ENCODE results near the gene UBA5. TPM values are rescaled to one million over a fixed set of nuclear protein-coding genes. Genes with fewer than 3 reads are reported as not detected.
"Not testable (repeated sequence)": the region's sequence is repeated elsewhere in the genome, so short reads cannot be mapped to it uniquely, and the experiment has no call there.

Gene UBA5
- total RNA-seq: 81.9 and 85.1 TPM in 2 replicates

GRCh38 chr3:132660052-132660810, at the start of gene UBA5:
UBA5 (plus strand) TSS chr3:132660329; CDS start chr3:132660538, 209 bp downstream.
- DNase-seq: peak; percentile 92

GRCh38 chr3:132615301-132615700, 44.8 kb upstream of the UBA5 start:
- H3K27ac Mint-ChIP-seq; DNase-seq; intact Hi-C loops (cut with micrococcal nuclease); H3K4me3 Mint-ChIP-seq; H3K27me3 Mint-ChIP-seq; H3K4me1 Mint-ChIP-seq: not testable (repeated sequence)
- peaks cover 14% of the 10 kb centered on the region for H3K9me3 Mint-ChIP-seq
- H3K36me3 Mint-ChIP-seq (ENCODE audit: low read depth): peaks cover 41% of the 10 kb centered on the region

More at GRCh38 chr3:132660052-132660810, at the start of gene UBA5:
- Mint-ChIP-seq H3K27me3 (no peaks in the 10 kb centered on the region), H3K4me3 (peak within 1 kb of the TSS; percentile 99), H3K4me1 (peaks cover 44% of the 10 kb centered on the region), H3K9me3 (no peaks in the 10 kb centered on the region), H3K27ac (peak within 1 kb of the TSS; percentile 98), H3K36me3 (ENCODE audit: low read depth) (peaks cover 31% of the 10 kb centered on the region)
- intact Hi-C loops (cut with micrococcal nuclease): loop anchor here (1.0 to 5.0 kb wide), 3 partner anchors 62 to 243 kb away; partner anchors contain the start of genes DNAJC13 and NPHP3

DNA sequence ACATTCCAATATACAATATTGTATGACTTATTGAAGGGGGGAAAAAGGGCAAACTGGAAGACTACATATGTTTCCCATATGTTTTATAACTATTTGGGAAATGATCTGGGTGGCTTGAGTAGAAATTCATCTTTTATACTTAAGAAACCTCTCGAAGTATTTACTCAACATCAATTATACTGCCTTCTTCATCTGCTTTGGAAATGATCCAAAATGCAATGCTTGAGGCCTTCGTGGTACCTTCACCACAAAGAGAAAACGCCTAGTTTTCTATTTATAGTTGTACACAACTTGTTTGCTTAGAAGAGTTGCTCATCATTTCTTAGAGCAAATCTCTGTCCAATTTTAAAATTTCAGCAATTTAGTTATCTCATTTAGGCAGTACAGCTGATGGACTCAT, 44.2 kb upstream of the UBA5 start:
- Mint-ChIP-seq H3K4me3 (no peak overlapping the region), H3K9me3 (peaks cover 14% of the 10 kb centered on the region), H3K36me3 (ENCODE audit: low read depth) (peaks cover 43% of the 10 kb centered on the region), H3K4me1 (no peaks in the 10 kb centered on the region), H3K27ac (no peak overlapping the region), H3K27me3 (no peaks in the 10 kb centered on the region)
- intact Hi-C loops (cut with micrococcal nuclease): no loop called here
- no peak for DNase-seq

- DNase-seq: no peak
- Mint-ChIP-seq H3K9me3 (peaks cover 14% of the 10 kb centered on the region), H3K36me3 (ENCODE audit: low read depth) (peaks cover 45% of the 10 kb centered on the region), H3K4me3 (no peak overlapping the region), H3K27ac (no peak overlapping the region), H3K27me3 (no peaks in the 10 kb centered on the region), H3K4me1 (no peaks in the 10 kb centered on the region)
- intact Hi-C loops (cut with micrococcal nuclease): no loop called here
These were observed 43.3 kb upstream of the UBA5 start for GRCh38 chr3:132616780-132617179.

GRCh38 chr3:132622148-132622547, 38.0 kb upstream of the UBA5 start:
- H3K4me3 Mint-ChIP-seq: no peak overlapping the region

DNA sequence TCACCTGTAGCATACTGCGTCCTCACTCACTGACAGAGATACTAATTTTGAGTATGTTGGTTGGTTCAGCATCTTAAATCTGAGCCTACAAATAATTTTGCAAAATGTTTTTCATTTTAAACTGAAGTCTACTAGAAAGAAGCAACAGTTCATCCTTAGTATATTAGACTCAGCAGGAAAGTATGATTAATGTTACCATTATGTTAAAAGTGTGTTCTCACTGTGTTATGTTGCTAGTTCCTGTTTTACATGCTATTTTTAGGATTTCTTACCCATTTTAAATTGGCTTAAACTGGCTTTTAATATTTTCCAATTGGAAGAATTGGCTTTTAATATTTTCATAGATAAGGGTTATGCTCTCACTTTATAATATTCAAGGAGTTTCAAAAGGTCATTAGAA, 37.4 kb upstream of the UBA5 start:
- intact Hi-C loops (cut with micrococcal nuclease): no loop called here
- H3K27ac Mint-ChIP-seq: no peak overlapping the region
- peaks cover 32% of the 10 kb centered on the region for H3K36me3 Mint-ChIP-seq (ENCODE audit: low read depth)
- H3K27me3 Mint-ChIP-seq: no peaks in the 10 kb centered on the region
- no peaks in the 10 kb centered on the region for H3K4me1 Mint-ChIP-seq
- no peak overlapping the region for H3K4me3 Mint-ChIP-seq
- H3K9me3 Mint-ChIP-seq: no peaks in the 10 kb centered on the region
- no peak for DNase-seq

More at GRCh38 chr3:132622148-132622547, 38.0 kb upstream of the UBA5 start:
- intact Hi-C loops (cut with micrococcal nuclease): no loop called here
- Mint-ChIP-seq H3K4me1 (no peaks in the 10 kb centered on the region), H3K27me3 (no peaks in the 10 kb centered on the region), H3K36me3 (ENCODE audit: low read depth) (peaks cover 35% of the 10 kb centered on the region), H3K9me3 (peaks cover 6% of the 10 kb centered on the region), H3K27ac (no peak overlapping the region)
- no peak for DNase-seq

DNA sequence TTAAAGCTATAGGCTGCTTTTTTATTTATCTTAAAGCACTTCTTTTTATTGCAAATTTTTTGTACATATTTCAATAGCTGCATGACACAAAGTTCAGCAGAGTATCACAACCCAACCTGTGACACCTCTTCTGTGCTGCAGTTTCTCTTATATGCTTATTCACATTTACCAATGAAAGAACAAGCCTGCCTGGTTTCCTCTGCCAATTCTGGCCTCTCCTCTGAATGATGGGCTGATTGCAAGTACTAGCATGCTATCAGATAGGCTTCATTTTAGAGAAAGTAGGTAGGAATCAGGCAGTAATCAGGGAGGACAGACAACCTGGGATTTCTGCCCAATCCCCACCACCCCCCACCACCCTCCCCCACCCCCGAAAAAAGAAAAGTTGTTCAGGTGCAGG, 36.5 kb upstream of the UBA5 start:
- H3K36me3 Mint-ChIP-seq (ENCODE audit: low read depth): peaks cover 33% of the 10 kb centered on the region
- no peak overlapping the region for H3K27ac Mint-ChIP-seq
- intact Hi-C loops (cut with micrococcal nuclease): no loop called here
- no peaks in the 10 kb centered on the region for H3K9me3 Mint-ChIP-seq
- no peaks in the 10 kb centered on the region for H3K27me3 Mint-ChIP-seq
- no peaks in the 10 kb centered on the region for H3K4me1 Mint-ChIP-seq
- H3K4me3 Mint-ChIP-seq: no peak overlapping the region
- no peak for DNase-seq

- Mint-ChIP-seq H3K4me1 (peaks cover under 1% of the 10 kb centered on the region), H3K36me3 (ENCODE audit: low read depth) (peaks cover 34% of the 10 kb centered on the region), H3K4me3 (no peak overlapping the region), H3K27me3 (no peaks in the 10 kb centered on the region), H3K27ac (no peak overlapping the region), H3K9me3 (no peaks in the 10 kb centered on the region)
- DNase-seq: no peak
- intact Hi-C loops (cut with micrococcal nuclease): no loop called here
These were observed 35.3 kb upstream of the UBA5 start for GRCh38 chr3:132624790-132625189.

DNA sequence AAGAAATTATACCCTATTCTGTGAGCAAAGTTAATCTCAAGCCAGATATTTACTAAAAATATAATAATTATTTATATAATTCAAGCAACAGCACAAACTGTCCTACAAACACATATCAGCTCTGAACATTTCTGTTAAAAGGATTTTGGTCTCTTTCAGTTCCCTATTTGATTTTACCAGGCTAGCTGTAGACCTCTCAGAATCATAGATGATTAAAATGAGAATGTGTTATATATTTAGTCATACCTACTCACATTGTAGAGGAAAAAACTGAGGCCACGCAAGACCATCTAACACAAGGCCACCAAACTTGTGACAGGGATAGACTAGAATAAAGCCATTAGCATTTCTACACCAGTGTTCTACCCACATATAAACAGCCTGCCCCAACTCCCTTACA, 34.5 kb upstream of the UBA5 start:
- Mint-ChIP-seq H3K9me3 (no peaks in the 10 kb centered on the region), H3K27ac (no peak overlapping the region), H3K4me3 (no peak overlapping the region), H3K36me3 (ENCODE audit: low read depth) (peaks cover 34% of the 10 kb centered on the region), H3K27me3 (no peaks in the 10 kb centered on the region), H3K4me1 (peaks cover 4% of the 10 kb centered on the region)
- no peak for DNase-seq
- intact Hi-C loops (cut with micrococcal nuclease): no loop called here

DNA sequence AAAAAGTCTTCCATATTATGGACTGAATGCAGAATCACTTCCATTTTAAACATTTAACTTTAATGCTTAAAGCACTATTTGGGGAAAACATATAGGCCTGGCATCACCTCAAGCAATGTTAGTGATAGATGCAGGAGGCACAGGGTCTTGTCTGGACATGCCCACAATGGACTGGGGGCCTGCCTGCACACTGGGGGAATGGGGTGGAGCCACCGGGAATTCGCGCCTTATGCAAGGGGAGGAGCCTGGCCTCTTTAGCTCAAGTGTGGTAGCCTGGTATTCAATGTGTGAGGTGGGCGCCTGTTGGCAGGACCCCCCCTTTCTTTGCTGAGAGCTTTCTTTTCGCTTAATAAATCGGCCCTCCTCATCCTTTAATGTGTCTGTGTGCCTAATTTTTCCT, 33.2 kb upstream of the UBA5 start:
- Mint-ChIP-seq H3K4me3 (no peak overlapping the region), H3K27me3 (no peaks in the 10 kb centered on the region), H3K4me1 (peaks cover 4% of the 10 kb centered on the region), H3K36me3 (ENCODE audit: low read depth) (peaks cover 27% of the 10 kb centered on the region), H3K27ac (no peak overlapping the region), H3K9me3 (no peaks in the 10 kb centered on the region)
- intact Hi-C loops (cut with micrococcal nuclease): no loop called here
- DNase-seq: no peak

DNA sequence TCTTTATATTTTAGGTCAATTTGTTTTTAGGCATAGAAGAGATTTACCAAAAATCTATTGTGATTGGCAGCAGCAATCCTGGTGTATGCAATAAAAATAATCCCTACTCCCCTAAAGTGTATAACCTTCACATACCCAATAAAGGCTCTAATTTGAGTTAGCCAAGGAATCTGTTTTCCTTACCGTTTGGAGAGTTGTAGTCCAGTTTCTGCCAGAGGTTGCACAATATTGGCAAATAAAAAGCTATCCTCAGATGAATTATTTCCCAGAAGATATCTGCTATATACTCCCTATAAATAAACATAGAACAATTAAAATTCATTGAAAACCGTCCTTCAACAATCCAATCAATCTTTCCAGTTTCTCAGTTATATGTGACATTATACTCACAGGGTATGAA, 32.0 kb upstream of the UBA5 start:
- peaks cover 31% of the 10 kb centered on the region for H3K36me3 Mint-ChIP-seq (ENCODE audit: low read depth)
- H3K27ac Mint-ChIP-seq: no peak overlapping the region
- H3K4me1 Mint-ChIP-seq: peaks cover 4% of the 10 kb centered on the region
- intact Hi-C loops (cut with micrococcal nuclease): no loop called here
- H3K4me3 Mint-ChIP-seq: no peak overlapping the region
- no peak for DNase-seq
- no peaks in the 10 kb centered on the region for H3K27me3 Mint-ChIP-seq
- H3K9me3 Mint-ChIP-seq: no peaks in the 10 kb centered on the region

- H3K9me3 Mint-ChIP-seq: no peaks in the 10 kb centered on the region
- no peak for DNase-seq
- intact Hi-C loops (cut with micrococcal nuclease): no loop called here
- no peak overlapping the region for H3K4me3 Mint-ChIP-seq
- peaks cover 32% of the 10 kb centered on the region for H3K36me3 Mint-ChIP-seq (ENCODE audit: low read depth)
- no peak overlapping the region for H3K27ac Mint-ChIP-seq
- peaks cover 4% of the 10 kb centered on the region for H3K4me1 Mint-ChIP-seq
- no peaks in the 10 kb centered on the region for H3K27me3 Mint-ChIP-seq
These were observed 30.2 kb upstream of the UBA5 start for GRCh38 chr3:132629928-132630327.

DNA sequence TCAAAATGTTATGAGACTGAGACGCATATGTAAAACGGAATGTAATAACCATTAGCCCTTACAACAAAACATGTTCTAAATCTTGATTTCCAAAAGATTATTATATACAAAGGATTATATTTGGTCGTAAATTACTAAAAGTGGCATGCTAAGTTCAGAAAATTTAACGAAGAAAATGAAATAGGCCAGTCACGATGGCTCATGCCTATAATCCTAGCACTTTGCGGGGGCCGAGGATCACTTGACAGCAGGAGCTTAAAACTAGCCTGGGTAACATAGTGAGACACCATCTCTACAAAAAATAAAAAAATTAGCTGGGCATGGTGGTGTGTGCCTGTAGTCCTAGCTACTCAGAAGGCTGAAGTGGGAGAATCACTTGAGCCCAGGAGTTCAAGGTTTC, 29.5 kb upstream of the UBA5 start:
- Mint-ChIP-seq H3K36me3 (ENCODE audit: low read depth) (peaks cover 35% of the 10 kb centered on the region), H3K4me3 (no peak overlapping the region), H3K9me3 (no peaks in the 10 kb centered on the region), H3K27ac (no peak overlapping the region), H3K27me3 (no peaks in the 10 kb centered on the region), H3K4me1 (peaks cover 4% of the 10 kb centered on the region)
- intact Hi-C loops (cut with micrococcal nuclease): no loop called here
- no peak for DNase-seq

GRCh38 chr3:132635052-132635451, 25.1 kb upstream of the UBA5 start:
- H3K36me3 Mint-ChIP-seq (ENCODE audit: low read depth): peaks cover 31% of the 10 kb centered on the region
- H3K27me3 Mint-ChIP-seq: no peaks in the 10 kb centered on the region

DNA sequence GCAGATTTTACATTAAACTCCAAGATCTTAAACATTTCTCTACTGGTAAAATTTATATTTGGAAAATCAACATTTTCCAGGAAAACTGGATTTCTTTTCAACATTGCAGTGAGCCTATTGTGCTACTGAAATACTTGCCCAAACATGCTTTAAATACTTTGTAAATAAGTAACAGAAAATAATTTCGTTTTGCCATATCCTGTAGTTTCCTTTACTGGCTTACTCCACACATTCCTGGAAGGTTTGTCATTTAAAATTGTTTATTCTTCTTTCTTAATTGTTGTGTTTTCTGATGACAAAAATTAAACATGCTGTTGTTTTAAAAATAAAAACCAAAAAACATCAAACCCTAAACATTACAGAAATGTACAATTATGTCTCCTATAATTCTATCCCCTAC, 22.5 kb upstream of the UBA5 start:
- peaks cover 36% of the 10 kb centered on the region for H3K36me3 Mint-ChIP-seq (ENCODE audit: low read depth)
- no peak overlapping the region for H3K27ac Mint-ChIP-seq
- H3K4me1 Mint-ChIP-seq: no peaks in the 10 kb centered on the region
- H3K9me3 Mint-ChIP-seq: no peaks in the 10 kb centered on the region
- DNase-seq: no peak
- H3K4me3 Mint-ChIP-seq: no peak overlapping the region
- intact Hi-C loops (cut with micrococcal nuclease): no loop called here
- H3K27me3 Mint-ChIP-seq: no peaks in the 10 kb centered on the region

More at GRCh38 chr3:132635052-132635451, 25.1 kb upstream of the UBA5 start:
- Mint-ChIP-seq H3K4me3 (no peak overlapping the region), H3K27ac (no peak overlapping the region), H3K4me1 (peaks cover 2% of the 10 kb centered on the region), H3K9me3 (no peaks in the 10 kb centered on the region)
- DNase-seq: no peak
- intact Hi-C loops (cut with micrococcal nuclease): no loop called here

Measured in activated CD4-positive, alpha-beta T cell treated with anti-CD3 and anti-CD28 coated beads, Interleukin-2, amount 10 ng/mL, durations not matched to agents 24 days and 14 days (primary cell).